IPS-NIHi11 (cell line): ENCODE results near the gene RSRC1.
"Not testable (repeated sequence)": the region's sequence is repeated elsewhere in the genome, so short reads cannot be mapped to it uniquely, and the experiment has no call there.

ENCODE experiments used
- DNase-seq: peaks from one replicate; pipeline ENCODE4 v3.0.0; 2012; ENCODE audit warnings: mixed read lengths, low spot score

Gene RSRC1

GRCh38 chr3:158228942-158229341 is 119.1 kb downstream of the RSRC1 start:
- not testable (repeated sequence) for DNase-seq

GRCh38 chr3:158233791-158234190 is 123.9 kb downstream of the RSRC1 start:
- no peak for DNase-seq

- DNase-seq, result no peak
Measured at GRCh38 chr3:158244274-158244673, 134.4 kb downstream of the RSRC1 start.

- no peak for DNase-seq
Measured at GRCh38 chr3:158247288-158247687, 137.4 kb downstream of the RSRC1 start.

- DNase-seq, result no peak
Measured at GRCh38 chr3:158248261-158248660, 138.4 kb downstream of the RSRC1 start.

- DNase-seq, result no peak
Measured at GRCh38 chr3:158249183-158249582, 139.3 kb downstream of the RSRC1 start.

GRCh38 chr3:158258619-158259018 is 148.7 kb downstream of the RSRC1 start:
- DNase-seq, result no peak

GRCh38 chr3:158260392-158260791 is 150.5 kb downstream of the RSRC1 start:
- no peak for DNase-seq

- DNase-seq, result no peak
Measured at GRCh38 chr3:158261371-158261991, 151.6 kb downstream of the RSRC1 start.

- DNase-seq, result no peak
Measured at GRCh38 chr3:158264894-158265293, 155.0 kb downstream of the RSRC1 start.

- DNase-seq, result no peak
Measured at GRCh38 chr3:158267015-158267414, 157.1 kb downstream of the RSRC1 start.

- no peak for DNase-seq
Measured at GRCh38 chr3:158269942-158270341, 160.1 kb downstream of the RSRC1 start.

- no peak for DNase-seq
Measured at GRCh38 chr3:158272081-158272480, 162.2 kb downstream of the RSRC1 start.

GRCh38 chr3:158273656-158274055 is 163.8 kb downstream of the RSRC1 start:
- DNase-seq, result no peak

GRCh38 chr3:158278187-158278586 is 168.3 kb downstream of the RSRC1 start:
- DNase-seq, result no peak

- DNase-seq, result no peak
Measured at GRCh38 chr3:158279609-158280008, 169.7 kb downstream of the RSRC1 start.

- no peak for DNase-seq
Measured at GRCh38 chr3:158295771-158296170, 185.9 kb downstream of the RSRC1 start.

GRCh38 chr3:158297940-158298339 is 188.1 kb downstream of the RSRC1 start:
- DNase-seq, result no peak

- DNase-seq, result no peak
Measured at GRCh38 chr3:158308236-158308928, 198.5 kb downstream of the RSRC1 start.

- DNase-seq, result no peak
Measured at GRCh38 chr3:158312560-158313141, 202.8 kb downstream of the RSRC1 start.

- DNase-seq, result no peak
Measured at GRCh38 chr3:158313338-158313927, 203.5 kb downstream of the RSRC1 start.

GRCh38 chr3:158314426-158315357 is 204.8 kb downstream of the RSRC1 start:
- no peak for DNase-seq
